Activated naive CD8-positive, alpha-beta T cell treated with anti-CD3 and anti-CD28 coated beads, Interleukin-2, amount 10 ng/mL, durations not matched to agents 7 days and 5 days (primary cell): ENCODE data around the gene ELL. TPM values are rescaled to one million over a fixed set of nuclear protein-coding genes. Genes with fewer than 3 reads are reported as not detected.

Experiments
- ATAC-seq: fragments of 150-1000 bp; cut with Tn5 transposase; one replicate; pipeline ENCODE4 v1.10.0; 2021; ENCODE audit warnings: low read depth, moderate library complexity
- POLR2A ChIA-PET: fragments of 350-600 bp; sonication (Branson Sonifier 250); formaldehyde crosslinking; loops from one replicate; lab custom pipeline; 2021; ENCODE audit warnings: antibody characterized with exemption; lab: Charles Lee
- DNase-seq: peaks from one replicate; pipeline ENCODE4 v3.0.0; 2021
- H3K27ac Mint-ChIP-seq: one replicate; pipeline ENCODE4 v1.8.0; 2022; ENCODE audit warnings: mild to moderate bottlenecking, mixed read lengths
- H3K27me3 Mint-ChIP-seq: one replicate; pipeline ENCODE4 v1.8.0; 2022; ENCODE audit warnings: mild to moderate bottlenecking, moderate library complexity, mixed read lengths
- H3K36me3 Mint-ChIP-seq: one replicate; pipeline ENCODE4 v1.8.0; 2021; ENCODE audit warnings: mild to moderate bottlenecking, mixed read lengths
- H3K4me1 Mint-ChIP-seq: one replicate; pipeline ENCODE4 v1.8.0; 2021; ENCODE audit warnings: mixed read lengths
- H3K4me3 Mint-ChIP-seq: one replicate; pipeline ENCODE4 v1.8.0; 2022; ENCODE audit warnings: mild to moderate bottlenecking, moderate library complexity, mixed read lengths
- H3K9me3 Mint-ChIP-seq: one replicate; pipeline ENCODE4 v1.8.0; 2021; ENCODE audit warnings: mixed read lengths
- total RNA-seq, 2 experiments: library from RNA; stranded (reverse); gene quantifications; one replicate each; pipeline ENCODE4 v1.2.3, GENCODE V29; 2021

The ELL gene
- total RNA-seq, 2 experiments from 2014 or later, result 28.5 to 31.2 TPM

GRCh38 chr19:18501351-18501750 lies 20.5 kb downstream of the ELL start:
- POLR2A ChIA-PET, result no interaction called here
- H3K27ac Mint-ChIP-seq, result peak overlapping the region; percentile 42
- peaks cover 73% of the 10 kb centered on the region for H3K4me1 Mint-ChIP-seq
- H3K27me3 Mint-ChIP-seq, result no peaks in the 10 kb centered on the region
- no peak overlapping the region for H3K4me3 Mint-ChIP-seq
- no peaks in the 10 kb centered on the region for H3K36me3 Mint-ChIP-seq
- DNase-seq (no peak), ATAC-seq (no peak)
- H3K9me3 Mint-ChIP-seq, result no peaks in the 10 kb centered on the region

- Mint-ChIP-seq H3K36me3 (no peaks in the 10 kb centered on the region), H3K9me3 (no peaks in the 10 kb centered on the region), H3K27ac (peak overlapping the region; percentile 38), H3K27me3 (no peaks in the 10 kb centered on the region), H3K4me3 (no peak overlapping the region), H3K4me1 (peaks cover 73% of the 10 kb centered on the region)
- no peak for ATAC-seq
- DNase-seq, result no peak
- POLR2A ChIA-PET, result no interaction called here
Observed at GRCh38 chr19:18500799-18501198, 21.1 kb downstream of the ELL start.

GRCh38 chr19:18500376-18500775 lies 21.5 kb downstream of the ELL start:
- no peak for ATAC-seq
- H3K9me3 Mint-ChIP-seq, result no peaks in the 10 kb centered on the region
- H3K4me3 Mint-ChIP-seq, result peak overlapping the region; percentile 49
- H3K36me3 Mint-ChIP-seq, result no peaks in the 10 kb centered on the region
- DNase-seq, result no peak
- POLR2A ChIA-PET, result interaction anchor here (0.7 kb wide), 1 partner anchor 70 kb away, joined by 3 read pairs; no protein-coding TSS in a partner anchor
- peaks cover 72% of the 10 kb centered on the region for H3K4me1 Mint-ChIP-seq
- H3K27me3 Mint-ChIP-seq, result no peaks in the 10 kb centered on the region
- peak overlapping the region; percentile 38 for H3K27ac Mint-ChIP-seq

GRCh38 chr19:18499055-18499775 lies 22.7 kb downstream of the ELL start:
- no peak overlapping the region for H3K4me3 Mint-ChIP-seq
- H3K9me3 Mint-ChIP-seq, result no peaks in the 10 kb centered on the region
- ATAC-seq (no peak), DNase-seq (no peak)
- no peaks in the 10 kb centered on the region for H3K36me3 Mint-ChIP-seq
- POLR2A ChIA-PET, result interaction anchor here (0.5 to 1.3 kb wide), 6 partner anchors 8 to 295 kb away, joined by 3 to 4 read pairs (median 4); no protein-coding TSS in a partner anchor
- peaks cover 68% of the 10 kb centered on the region for H3K4me1 Mint-ChIP-seq
- H3K27ac Mint-ChIP-seq, result peak overlapping the region; percentile 64
- no peaks in the 10 kb centered on the region for H3K27me3 Mint-ChIP-seq

- POLR2A ChIA-PET, result interaction anchor here (0.7 to 2.6 kb wide), 8 partner anchors 8 to 205 kb away, joined by 4 to 25 read pairs (median 5); partner anchors contain the start of gene UBA52
Observed at GRCh38 chr19:18496980-18497256, 25.0 kb downstream of the ELL start.

GRCh38 chr19:18496167-18496979 lies 25.5 kb downstream of the ELL start:
- Mint-ChIP-seq H3K36me3 (no peaks in the 10 kb centered on the region), H3K4me3 (peak overlapping the region; percentile 46), H3K27me3 (no peaks in the 10 kb centered on the region), H3K9me3 (no peaks in the 10 kb centered on the region), H3K4me1 (peaks cover 57% of the 10 kb centered on the region), H3K27ac (peak overlapping the region; percentile 80)
- ATAC-seq (peak; percentile 92), DNase-seq (no peak)
- POLR2A ChIA-PET, result interaction anchor here (0.9 to 2.6 kb wide), 8 partner anchors 8 to 204 kb away, joined by 4 to 25 read pairs (median 5); partner anchors contain the start of genes ELL and UBA52

More at GRCh38 chr19:18496980-18497256, 25.0 kb downstream of the ELL start:
- H3K27me3 Mint-ChIP-seq, result no peaks in the 10 kb centered on the region
- no peak overlapping the region for H3K4me3 Mint-ChIP-seq
- H3K27ac Mint-ChIP-seq, result peak overlapping the region; percentile 58
- no peaks in the 10 kb centered on the region for H3K36me3 Mint-ChIP-seq
- H3K9me3 Mint-ChIP-seq, result no peaks in the 10 kb centered on the region
- ATAC-seq (no peak), DNase-seq (no peak)
- peaks cover 61% of the 10 kb centered on the region for H3K4me1 Mint-ChIP-seq

- peak overlapping the region; percentile 81 for H3K27ac Mint-ChIP-seq
- ATAC-seq (no peak), DNase-seq (no peak)
- no peaks in the 10 kb centered on the region for H3K36me3 Mint-ChIP-seq
- H3K27me3 Mint-ChIP-seq, result no peaks in the 10 kb centered on the region
- POLR2A ChIA-PET, result interaction anchor here (1.0 to 2.6 kb wide), 5 partner anchors 12 to 94 kb away, joined by 5 to 25 read pairs (median 7); partner anchors contain the start of genes ELL and UBA52
- H3K4me1 Mint-ChIP-seq, result peaks cover 52% of the 10 kb centered on the region
- H3K9me3 Mint-ChIP-seq, result no peaks in the 10 kb centered on the region
- H3K4me3 Mint-ChIP-seq, result peak overlapping the region; percentile 48
Observed at GRCh38 chr19:18495204-18495911, 26.5 kb downstream of the ELL start.

- H3K4me3 Mint-ChIP-seq, result peak overlapping the region; percentile 15
- H3K27me3 Mint-ChIP-seq, result no peaks in the 10 kb centered on the region
- H3K27ac Mint-ChIP-seq, result peak overlapping the region; percentile 59
- POLR2A ChIA-PET, result interaction anchor here (0.6 kb wide), 1 partner anchor 8 kb away, joined by 3 read pairs; no protein-coding TSS in a partner anchor
- no peak for ATAC-seq
- no peaks in the 10 kb centered on the region for H3K36me3 Mint-ChIP-seq
- H3K9me3 Mint-ChIP-seq, result no peaks in the 10 kb centered on the region
- no peak for DNase-seq
- H3K4me1 Mint-ChIP-seq, result peaks cover 42% of the 10 kb centered on the region
Observed at GRCh38 chr19:18494267-18494607, 27.6 kb downstream of the ELL start.

GRCh38 chr19:18493440-18494266 lies 28.2 kb downstream of the ELL start:
- POLR2A ChIA-PET, result interaction anchor here (0.6 to 1.2 kb wide), 3 partner anchors 8 to 589 kb away, joined by 3 to 5 read pairs (median 3); partner anchors contain the start of gene ELL
- DNase-seq, result no peak
- H3K4me3 Mint-ChIP-seq, result peak overlapping the region; percentile 15
- no peak for ATAC-seq
- H3K4me1 Mint-ChIP-seq, result peaks cover 37% of the 10 kb centered on the region
- H3K36me3 Mint-ChIP-seq, result no peaks in the 10 kb centered on the region
- H3K9me3 Mint-ChIP-seq, result no peaks in the 10 kb centered on the region
- no peaks in the 10 kb centered on the region for H3K27me3 Mint-ChIP-seq
- peak overlapping the region; percentile 59 for H3K27ac Mint-ChIP-seq

GRCh38 chr19:18491995-18492953 lies 29.6 kb downstream of the ELL start:
- Mint-ChIP-seq H3K27ac (peak overlapping the region; percentile 51), H3K9me3 (no peaks in the 10 kb centered on the region), H3K4me3 (no peak overlapping the region), H3K4me1 (peaks cover 36% of the 10 kb centered on the region), H3K36me3 (no peaks in the 10 kb centered on the region), H3K27me3 (no peaks in the 10 kb centered on the region)
- POLR2A ChIA-PET, result interaction anchor here (1.2 kb wide), 1 partner anchor 30 kb away, joined by 3 read pairs; the partner anchor contains the start of gene ELL
- ATAC-seq (no peak), DNase-seq (no peak)

GRCh38 chr19:18490728-18491127 lies 31.1 kb downstream of the ELL start:
- POLR2A ChIA-PET, result interaction anchor here (0.5 kb wide), 1 partner anchor 402 kb away, joined by 3 read pairs; no protein-coding TSS in a partner anchor
- H3K27ac Mint-ChIP-seq, result no peak overlapping the region
- peaks cover 26% of the 10 kb centered on the region for H3K4me1 Mint-ChIP-seq

More at GRCh38 chr19:18490728-18491127, 31.1 kb downstream of the ELL start:
- H3K27me3 Mint-ChIP-seq, result no peaks in the 10 kb centered on the region
- ATAC-seq (no peak), DNase-seq (no peak)
- no peaks in the 10 kb centered on the region for H3K9me3 Mint-ChIP-seq
- no peaks in the 10 kb centered on the region for H3K36me3 Mint-ChIP-seq
- no peak overlapping the region for H3K4me3 Mint-ChIP-seq
